AG04450 (cell line): ENCODE measurements around the gene CFAP46. TPM values are rescaled to one million over a fixed set of nuclear protein-coding genes. Genes with fewer than 3 reads are reported as not detected.

Source experiments
- CTCF ChIA-PET: fragments of 300-600, 350-600 bp; formaldehyde crosslinking; extraction: SDS; loops from one replicate; lab custom pipeline; 2022; ENCODE audit warnings: antibody characterized with exemption, inconsistent platforms; lab: Charles Lee
- POLR2A ChIA-PET: fragments of 350-600 bp; formaldehyde crosslinking; extraction: SDS; loops from one replicate; lab custom pipeline; 2021; ENCODE audit warnings: antibody characterized with exemption, inconsistent platforms; lab: Yijun Ruan, JAX
- DNase-seq: peaks from one replicate; pipeline ENCODE4 v3.0.0-alpha.2; 2011; ENCODE audit warnings: low read depth, low spot score
- H3K27ac ChIP-seq: one replicate; pipeline ENCODE4 v1.5.1; 2012; ENCODE audit warnings: low read depth, low read length, control low read depth
- H3K27me3 ChIP-seq: one replicate; pipeline ENCODE4 v1.6.0; 2012; ENCODE audit warnings: low read length; ENCODE audit not compliant: control insufficient read depth, insufficient read depth
- H3K4me3 ChIP-seq: 2 replicates; pipeline ENCODE4 v1.5.1; 2011; ENCODE audit warnings: mild to moderate bottlenecking, low read depth, low read length, control low read depth
- H3K9me3 ChIP-seq: 2 replicates; pipeline ENCODE4 v1.5.1; 2012; ENCODE audit warnings: low read length; ENCODE audit not compliant: control insufficient read depth, insufficient read depth
- CTCF ChIP-seq: IDR thresholded peaks from 2 replicates; pipeline ENCODE4 v1.5.1; 2011; ENCODE audit warnings: low read depth, low read length, control low read depth, inconsistent platforms
- polyA plus RNA-seq: library from polyadenylated mRNA; depleted of rRNA; stranded (reverse); fragments of >200 nt; gene quantifications from 2 replicates; pipeline ENCODE4 v1.2.3, GENCODE V29; 2011

Gene CFAP46
- polyA plus RNA-seq, 1 experiment = 2.7 TPM

- POLR2A ChIA-PET = no interaction called here
- Histone ChIP-seq H3K27ac (no peak overlapping the region), H3K27me3 (no peaks in the 10 kb centered on the region), H3K4me3 (no peak overlapping the region), H3K9me3 (peaks cover 9% of the 10 kb centered on the region; the same call in 1 of the 2 replicates)
- no peak for DNase-seq
- CTCF ChIA-PET = no interaction called here
- TF ChIP-seq CTCF = no peak
Measured at GRCh38 chr10:132985546-132985900, 43.2 kb upstream of the CFAP46 start.

- Histone ChIP-seq H3K4me3 (no peak overlapping the region), H3K27me3 (no peaks in the 10 kb centered on the region), H3K27ac (no peak overlapping the region), H3K9me3 (peaks cover 12% of the 10 kb centered on the region; the same call in 1 of the 2 replicates)
- POLR2A ChIA-PET = no interaction called here
- CTCF ChIA-PET = no interaction called here
- no peak for DNase-seq
- TF ChIP-seq CTCF = no peak
Measured at GRCh38 chr10:132984801-132985545, 42.6 kb upstream of the CFAP46 start.

- ChIA-PET CTCF (no interaction called here), POLR2A (no interaction called here)
- DNase-seq = no peak
- H3K9me3 ChIP-seq = peaks cover 12% of the 10 kb centered on the region; the same call in 1 of the 2 replicates
- no peaks in the 10 kb centered on the region for H3K27me3 ChIP-seq
- H3K27ac ChIP-seq = no peak overlapping the region
- no peak for TF ChIP-seq CTCF
- H3K4me3 ChIP-seq = no peak overlapping the region
Measured at GRCh38 chr10:132984008-132984295, 41.6 kb upstream of the CFAP46 start.

- DNase-seq = no peak
- CTCF ChIA-PET = no interaction called here
- TF ChIP-seq CTCF = no peak
- POLR2A ChIA-PET = no interaction called here
- Histone ChIP-seq H3K27ac (no peak overlapping the region), H3K27me3 (peaks cover 3% of the 10 kb centered on the region), H3K9me3 (peaks cover 12% of the 10 kb centered on the region; the same call in 1 of the 2 replicates), H3K4me3 (no peak overlapping the region)
Measured at GRCh38 chr10:132983252-132984007, 41.1 kb upstream of the CFAP46 start.

GRCh38 chr10:132982301-132982989 lies 40.1 kb upstream of the CFAP46 start:
- POLR2A ChIA-PET = no interaction called here
- no peak overlapping the region for H3K4me3 ChIP-seq
- TF ChIP-seq CTCF = no peak
- H3K27ac ChIP-seq = no peak overlapping the region
- CTCF ChIA-PET = no interaction called here
- H3K27me3 ChIP-seq = peaks cover 3% of the 10 kb centered on the region
- peaks cover 12% of the 10 kb centered on the region; the same call in 1 of the 2 replicates for H3K9me3 ChIP-seq
- no peak for DNase-seq
